Astrocyte of the cerebellum (primary cell): Measurements from ENCODE around the gene CYP2S1.

Experiments used
- DNase-seq: peaks from one replicate; pipeline ENCODE4 v3.0.0-alpha.2; 2011; ENCODE audit warnings: low read depth
- H3K4me3 ChIP-seq: 2 replicates; pipeline ENCODE4 v1.5.1; 2011; ENCODE audit warnings: mild to moderate bottlenecking, low read depth, low read length, moderate library complexity
- CTCF ChIP-seq: IDR thresholded peaks from 2 replicates; pipeline ENCODE4 v1.5.1; 2012; ENCODE audit warnings: low read length, low read depth, moderate library complexity, mild to moderate bottlenecking; ENCODE audit errors: missing control alignments
- in situ Hi-C: cut with HindIII; loops from 2 replicates; pipeline ENCODE4 v1.10.0; 2017; ENCODE audit warnings: low sequenced_read_pairs

Gene CYP2S1

GRCh38 chr19:41232686-41233085, 39.7 kb downstream of the CYP2S1 start:
- no peak for DNase-seq
- TF ChIP-seq CTCF = no peak
- in situ Hi-C loops = no loop called here
- no peak overlapping the region for H3K4me3 ChIP-seq

GRCh38 chr19:41233748-41234240, 40.8 kb downstream of the CYP2S1 start:
- no peak overlapping the region for H3K4me3 ChIP-seq
- in situ Hi-C loops = no loop called here
- no peak for DNase-seq
- TF ChIP-seq CTCF = no peak

GRCh38 chr19:41234512-41235168, 41.6 kb downstream of the CYP2S1 start:
- in situ Hi-C loops = no loop called here
- DNase-seq = no peak
- TF ChIP-seq CTCF = no peak
- H3K4me3 ChIP-seq = no peak overlapping the region

- no peak overlapping the region for H3K4me3 ChIP-seq
- no peak for TF ChIP-seq CTCF
- in situ Hi-C loops = no loop called here
- no peak for DNase-seq
These were observed 42.5 kb downstream of the CYP2S1 start for GRCh38 chr19:41235480-41235879.

GRCh38 chr19:41238244-41238643, 45.2 kb downstream of the CYP2S1 start:
- H3K4me3 ChIP-seq = no peak overlapping the region
- no peak for TF ChIP-seq CTCF
- no peak for DNase-seq
- in situ Hi-C loops = no loop called here

GRCh38 chr19:41239363-41239762, 46.3 kb downstream of the CYP2S1 start:
- no peak for TF ChIP-seq CTCF
- H3K4me3 ChIP-seq = no peak overlapping the region
- no peak for DNase-seq
- in situ Hi-C loops = no loop called here
